CD4-positive, alpha-beta T cell treated with Interleukin-15 for 4 hours (primary cell): ENCODE measurements around the gene SUFU.
"Not testable (repeated sequence)": the region's sequence is repeated elsewhere in the genome, so short reads cannot be mapped to it uniquely, and the experiment has no call there.

Experiments used
- DNase-seq: peaks from one replicate; pipeline ENCODE4 v3.0.0-alpha.2; 2020; ENCODE audit warnings: low spot score

The SUFU gene

GRCh38 chr10:102652170-102652916 is 148.6 kb downstream of the SUFU start:
- no peak for DNase-seq

- no peak for DNase-seq
Measured at GRCh38 chr10:102653060-102653459, 149.3 kb downstream of the SUFU start.

- DNase-seq: no peak
Measured at GRCh38 chr10:102654566-102654965, 150.8 kb downstream of the SUFU start.

GRCh38 chr10:102654969-102655368 is 151.2 kb downstream of the SUFU start:
- no peak for DNase-seq

- DNase-seq: no peak
Measured at GRCh38 chr10:102656026-102656425, 152.3 kb downstream of the SUFU start.

- DNase-seq: no peak
Measured at GRCh38 chr10:102656791-102657371, 153.1 kb downstream of the SUFU start.

- no peak for DNase-seq
Measured at GRCh38 chr10:102657451-102657850, 153.7 kb downstream of the SUFU start.

GRCh38 chr10:102657984-102658724 is 154.4 kb downstream of the SUFU start:
- DNase-seq: no peak

GRCh38 chr10:102658802-102659201 is 155.0 kb downstream of the SUFU start:
- no peak for DNase-seq

GRCh38 chr10:102660888-102661657 is 157.3 kb downstream of the SUFU start:
- peak; percentile 45 for DNase-seq

GRCh38 chr10:102661658-102662028 is 157.9 kb downstream of the SUFU start:
- DNase-seq: no peak

- DNase-seq: no peak
Measured at GRCh38 chr10:102665904-102666509, 162.2 kb downstream of the SUFU start.

GRCh38 chr10:102667411-102667810 is 163.6 kb downstream of the SUFU start:
- DNase-seq: not testable (repeated sequence)

- DNase-seq: no peak
Measured at GRCh38 chr10:102668326-102669107, 164.7 kb downstream of the SUFU start.

GRCh38 chr10:102669206-102670064 is 165.7 kb downstream of the SUFU start:
- DNase-seq: no peak

GRCh38 chr10:102670065-102670670 is 166.4 kb downstream of the SUFU start:
- DNase-seq: no peak

- DNase-seq: no peak
Measured at GRCh38 chr10:102670871-102671434, 167.2 kb downstream of the SUFU start.

- no peak for DNase-seq
Measured at GRCh38 chr10:102673236-102673818, 169.6 kb downstream of the SUFU start.
